Ishikawa (cell line): ENCODE data around the gene MAP1S.

Experiments
- CEBPB ChIP-seq: IDR thresholded peaks from 2 replicates; pipeline ENCODE4 v1.6.1; 2012
- CREB1 ChIP-seq: IDR thresholded peaks from 2 replicates; pipeline ENCODE4 v1.6.1; 2012; ENCODE audit warnings: low read depth
- EGR1 ChIP-seq: IDR thresholded peaks from 2 replicates; pipeline ENCODE4 v1.6.1; 2012
- EP300 ChIP-seq: IDR thresholded peaks from 2 replicates; pipeline ENCODE4 v1.6.1; 2012; ENCODE audit warnings: borderline replicate concordance
- NFIC ChIP-seq: IDR thresholded peaks from 2 replicates; pipeline ENCODE4 v1.6.1; 2012
- RAD21 ChIP-seq: IDR thresholded peaks from 2 replicates; pipeline ENCODE4 v1.6.1; 2012; ENCODE audit warnings: low read depth
- TAF1 ChIP-seq: IDR thresholded peaks from 2 replicates; pipeline ENCODE4 v1.6.1; 2012; ENCODE audit warnings: low read depth, mild to moderate bottlenecking
- TEAD4 ChIP-seq: IDR thresholded peaks from 2 replicates; pipeline ENCODE4 v1.6.1; 2012
- YY1 ChIP-seq: IDR thresholded peaks from 2 replicates; pipeline ENCODE4 v1.6.1; 2012; ENCODE audit warnings: low read depth
- TF ChIP-seq, protein P1 (sequence below): IDR thresholded peaks from 2 replicates; pipeline ENCODE4 v1.6.1; 2012; ENCODE audit warnings: low read depth, mild to moderate bottlenecking
- TF ChIP-seq, protein P2 (sequence below): IDR thresholded peaks from 2 replicates; pipeline ENCODE4 v1.6.1; 2012
- TF ChIP-seq, protein P3 (sequence below): IDR thresholded peaks from 2 replicates; pipeline ENCODE4 v1.6.1; 2012

DNA sequence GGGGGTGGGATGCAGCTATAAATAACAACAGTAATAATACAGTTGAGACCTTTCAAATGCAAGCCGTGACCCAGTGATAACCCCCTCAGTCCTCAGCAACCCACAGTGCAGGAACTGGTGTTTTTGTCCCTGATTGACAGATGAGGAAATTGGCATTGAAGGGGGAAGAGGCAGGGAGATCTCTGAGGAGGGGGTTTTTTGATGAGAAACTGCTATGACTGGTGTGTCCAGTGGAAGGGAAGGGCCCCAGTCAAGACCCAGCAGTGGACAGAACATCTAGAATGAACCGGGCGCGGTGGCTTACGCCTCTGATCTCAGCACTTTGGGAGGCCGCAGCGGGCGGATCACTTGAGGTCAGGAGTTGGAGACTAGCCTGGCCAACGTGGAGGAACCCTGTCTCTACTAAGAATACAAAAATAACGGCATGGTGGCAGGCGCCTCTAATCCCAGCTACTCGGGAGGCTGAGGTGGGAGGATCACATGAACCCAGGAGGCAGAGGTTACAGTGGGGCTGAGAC lies 1.9 kb downstream of the MAP1S start:
- TF ChIP-seq CREB1 (no peak), EP300 (no peak), YY1 (no peak), TAF1 (no peak), CEBPB (no peak), NFIC (no peak), EGR1 (no peak), RAD21 (no peak), TEAD4 (no peak)
- TF ChIP-seq, protein P1, sequence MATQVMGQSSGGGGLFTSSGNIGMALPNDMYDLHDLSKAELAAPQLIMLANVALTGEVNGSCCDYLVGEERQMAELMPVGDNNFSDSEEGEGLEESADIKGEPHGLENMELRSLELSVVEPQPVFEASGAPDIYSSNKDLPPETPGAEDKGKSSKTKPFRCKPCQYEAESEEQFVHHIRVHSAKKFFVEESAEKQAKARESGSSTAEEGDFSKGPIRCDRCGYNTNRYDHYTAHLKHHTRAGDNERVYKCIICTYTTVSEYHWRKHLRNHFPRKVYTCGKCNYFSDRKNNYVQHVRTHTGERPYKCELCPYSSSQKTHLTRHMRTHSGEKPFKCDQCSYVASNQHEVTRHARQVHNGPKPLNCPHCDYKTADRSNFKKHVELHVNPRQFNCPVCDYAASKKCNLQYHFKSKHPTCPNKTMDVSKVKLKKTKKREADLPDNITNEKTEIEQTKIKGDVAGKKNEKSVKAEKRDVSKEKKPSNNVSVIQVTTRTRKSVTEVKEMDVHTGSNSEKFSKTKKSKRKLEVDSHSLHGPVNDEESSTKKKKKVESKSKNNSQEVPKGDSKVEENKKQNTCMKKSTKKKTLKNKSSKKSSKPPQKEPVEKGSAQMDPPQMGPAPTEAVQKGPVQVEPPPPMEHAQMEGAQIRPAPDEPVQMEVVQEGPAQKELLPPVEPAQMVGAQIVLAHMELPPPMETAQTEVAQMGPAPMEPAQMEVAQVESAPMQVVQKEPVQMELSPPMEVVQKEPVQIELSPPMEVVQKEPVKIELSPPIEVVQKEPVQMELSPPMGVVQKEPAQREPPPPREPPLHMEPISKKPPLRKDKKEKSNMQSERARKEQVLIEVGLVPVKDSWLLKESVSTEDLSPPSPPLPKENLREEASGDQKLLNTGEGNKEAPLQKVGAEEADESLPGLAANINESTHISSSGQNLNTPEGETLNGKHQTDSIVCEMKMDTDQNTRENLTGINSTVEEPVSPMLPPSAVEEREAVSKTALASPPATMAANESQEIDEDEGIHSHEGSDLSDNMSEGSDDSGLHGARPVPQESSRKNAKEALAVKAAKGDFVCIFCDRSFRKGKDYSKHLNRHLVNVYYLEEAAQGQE: no peak
- TF ChIP-seq, protein P2, sequence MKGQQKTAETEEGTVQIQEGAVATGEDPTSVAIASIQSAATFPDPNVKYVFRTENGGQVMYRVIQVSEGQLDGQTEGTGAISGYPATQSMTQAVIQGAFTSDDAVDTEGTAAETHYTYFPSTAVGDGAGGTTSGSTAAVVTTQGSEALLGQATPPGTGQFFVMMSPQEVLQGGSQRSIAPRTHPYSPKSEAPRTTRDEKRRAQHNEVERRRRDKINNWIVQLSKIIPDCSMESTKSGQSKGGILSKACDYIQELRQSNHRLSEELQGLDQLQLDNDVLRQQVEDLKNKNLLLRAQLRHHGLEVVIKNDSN: no peak
- TF ChIP-seq, protein P3, sequence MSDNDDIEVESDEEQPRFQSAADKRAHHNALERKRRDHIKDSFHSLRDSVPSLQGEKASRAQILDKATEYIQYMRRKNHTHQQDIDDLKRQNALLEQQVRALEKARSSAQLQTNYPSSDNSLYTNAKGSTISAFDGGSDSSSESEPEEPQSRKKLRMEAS: no peak
